RCC 7860 (cell line): ENCODE data around the gene CHD3.
"Not testable (repeated sequence)": the region's sequence is repeated elsewhere in the genome, so short reads cannot be mapped to it uniquely, and the experiment has no call there.

Source experiments
- DNase-seq: peaks from one replicate; pipeline ENCODE4 v3.0.0-alpha.2; 2015; ENCODE audit warnings: low spot score
- FAIRE-seq: peaks from 2 replicates; lab custom pipeline; 2012; peaks lifted over from hg19 to GRCh38; lab: Jason Lieb, UNC

The CHD3 gene

GRCh38 chr17:7930841-7931631 is 42.4 kb downstream of the CHD3 start:
- FAIRE-seq, result no peak
- no peak for DNase-seq

GRCh38 chr17:7931709-7932482 is 43.3 kb downstream of the CHD3 start, which contains the start of the genes CNTROB and TRAPPC1:
CNTROB (plus strand) TSS chr17:7932206; CDS start chr17:7933080, 874 bp downstream.
TRAPPC1 (minus strand) TSS chr17:7931946; CDS start chr17:7931829, 117 bp downstream.
- FAIRE-seq (peak; percentile 89), DNase-seq (peak; percentile 96)

- DNase-seq, result no peak
- FAIRE-seq, result no peak
Measured at GRCh38 chr17:7932483-7932891, 43.9 kb downstream of the CHD3 start.

GRCh38 chr17:7932949-7933348 is 44.4 kb downstream of the CHD3 start:
- FAIRE-seq, result no peak
- DNase-seq, result peak; percentile 62

DNA sequence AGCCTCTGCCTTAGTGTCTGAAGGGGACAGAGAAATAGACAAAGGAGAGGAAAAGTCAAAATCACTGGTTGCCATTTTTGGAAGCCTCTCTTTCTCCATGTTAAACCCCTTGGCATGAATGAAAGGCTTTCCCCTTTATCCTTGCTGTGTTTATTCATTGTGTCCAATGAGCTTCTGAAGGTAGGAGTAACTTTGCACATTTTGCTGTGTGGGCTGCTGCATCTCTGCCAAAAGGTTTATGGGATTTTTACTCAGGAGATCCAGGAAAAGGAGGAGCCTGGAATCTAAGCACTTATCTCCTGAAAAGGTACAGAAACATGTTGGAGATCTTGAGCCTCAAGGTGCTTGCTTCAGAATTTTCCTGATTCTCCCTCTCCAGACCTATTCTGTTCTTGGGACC is 47.3 kb downstream of the CHD3 start:
- DNase-seq (no peak), FAIRE-seq (no peak)

DNA sequence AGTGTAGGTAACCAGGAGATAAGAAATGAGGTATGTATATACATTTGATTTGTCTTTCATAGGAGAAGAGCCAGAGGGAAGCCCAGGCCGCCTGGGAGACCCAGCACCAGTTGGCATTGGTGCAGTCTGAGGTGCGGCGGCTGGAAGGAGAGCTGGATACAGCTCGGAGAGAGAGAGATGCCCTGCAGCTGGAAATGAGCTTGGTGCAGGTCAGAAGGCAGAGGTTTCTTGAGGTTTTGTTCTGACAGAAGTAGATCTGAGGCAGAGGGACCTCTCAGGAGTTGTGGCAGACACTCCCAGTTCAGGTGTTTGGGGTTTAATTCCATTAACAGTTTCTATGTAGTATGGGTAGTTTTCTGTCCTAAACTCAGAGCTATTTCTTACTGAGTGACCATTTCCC is 51.4 kb downstream of the CHD3 start:
- FAIRE-seq, result no peak

GRCh38 chr17:7940743-7941142 is 52.2 kb downstream of the CHD3 start:
- DNase-seq, result no peak
- FAIRE-seq, result no peak

More for the DNA sequence above, 51.4 kb downstream of the CHD3 start:
- DNase-seq, result no peak

DNA sequence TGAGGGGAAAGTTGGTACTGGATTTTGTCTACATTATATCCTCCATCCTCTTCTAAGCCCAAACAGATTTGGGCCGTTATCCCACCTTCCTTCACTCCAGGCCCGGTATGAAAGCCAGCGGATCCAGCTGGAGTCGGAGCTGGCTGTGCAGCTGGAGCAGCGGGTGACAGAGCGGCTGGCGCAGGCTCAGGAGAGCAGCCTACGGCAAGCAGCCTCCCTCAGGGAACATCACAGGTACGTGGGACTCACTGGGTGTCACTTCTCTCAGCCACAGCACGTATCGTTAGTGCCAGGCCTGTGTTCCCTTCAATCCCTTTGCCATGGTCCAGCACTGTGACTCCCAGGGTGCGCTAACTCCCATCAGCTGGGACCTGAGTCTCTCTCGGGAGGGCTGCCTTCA is 54.7 kb downstream of the CHD3 start:
- FAIRE-seq (no peak), DNase-seq (no peak)

GRCh38 chr17:7944326-7944725 is 55.7 kb downstream of the CHD3 start:
- FAIRE-seq (no peak), DNase-seq (no peak)

DNA sequence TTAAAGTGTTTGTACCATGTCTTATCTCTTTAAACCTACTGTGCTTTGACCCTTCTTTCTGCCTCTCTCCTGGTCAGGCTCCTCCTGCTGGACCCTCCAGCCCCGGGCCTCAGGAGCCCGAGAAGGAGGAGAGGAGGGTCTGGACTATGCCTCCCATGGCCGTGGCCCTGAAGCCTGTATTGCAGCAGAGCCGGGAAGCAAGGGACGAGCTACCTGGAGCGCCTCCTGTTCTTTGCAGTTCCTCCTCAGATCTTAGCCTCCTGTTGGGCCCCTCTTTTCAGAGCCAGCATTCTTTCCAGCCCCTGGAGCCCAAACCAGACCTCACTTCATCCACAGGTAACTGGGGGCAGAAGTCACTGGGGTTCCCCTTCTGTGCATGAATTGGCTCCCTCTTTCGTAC is 57.1 kb downstream of the CHD3 start:
- no peak for DNase-seq

GRCh38 chr17:7946441-7946840 is 57.9 kb downstream of the CHD3 start:
- FAIRE-seq, result no peak
- no peak for DNase-seq

More for the DNA sequence above, 57.1 kb downstream of the CHD3 start:
- FAIRE-seq, result no peak

DNA sequence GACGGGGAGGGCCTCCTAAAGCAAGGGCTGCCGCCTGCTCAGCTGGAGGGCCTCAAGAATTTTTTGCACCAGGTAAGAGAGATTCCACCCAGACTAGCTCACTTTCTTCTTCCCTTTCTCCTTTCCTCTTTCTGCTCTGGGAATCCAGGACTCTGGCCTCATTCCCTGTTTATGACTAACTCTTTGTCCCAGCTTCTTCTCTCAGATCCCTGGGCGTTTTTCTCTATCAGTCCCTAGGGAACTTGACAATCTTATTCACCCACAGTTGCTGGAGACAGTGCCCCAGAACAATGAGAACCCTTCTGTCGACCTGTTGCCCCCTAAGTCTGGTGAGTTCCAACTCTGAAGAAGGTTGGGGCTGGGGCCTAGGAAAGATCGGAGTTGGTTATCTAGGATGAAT is 59.1 kb downstream of the CHD3 start:
- DNase-seq (no peak), FAIRE-seq (no peak)

- FAIRE-seq, result no peak
Measured at GRCh38 chr17:7950578-7950977, 62.0 kb downstream of the CHD3 start.

GRCh38 chr17:7951143-7951792 is 62.7 kb downstream of the CHD3 start:
- FAIRE-seq, result no peak
- DNase-seq, result no peak

More at GRCh38 chr17:7950578-7950977, 62.0 kb downstream of the CHD3 start:
- DNase-seq, result no peak

GRCh38 chr17:7953266-7953665 is 64.7 kb downstream of the CHD3 start:
- not testable (repeated sequence) for DNase-seq, FAIRE-seq

- FAIRE-seq, result no peak
- DNase-seq, result no peak
Measured at GRCh38 chr17:7955414-7956227, 67.0 kb downstream of the CHD3 start.

GRCh38 chr17:7956228-7956965 is 67.8 kb downstream of the CHD3 start:
- DNase-seq (no peak), FAIRE-seq (no peak)

GRCh38 chr17:7959503-7960253 is 71.1 kb downstream of the CHD3 start:
- no peak for DNase-seq
- no peak for FAIRE-seq

GRCh38 chr17:7961421-7961820 is 72.8 kb downstream of the CHD3 start:
- DNase-seq, result no peak
- FAIRE-seq, result no peak
